HG02938 (cell line): ENCODE data around the gene TTLL9.

Source experiments
- ATAC-seq: cut with Tn5 transposase; IDR thresholded peaks from one replicate; pipeline ENCODE4 v1.9.1; 2021; ENCODE audit warnings: mild to moderate bottlenecking, moderate library complexity; ENCODE audit not compliant: unreplicated experiment

Gene TTLL9

GRCh38 chr20:31836853-31837608 lies 33.4 kb upstream of the TTLL9 start:
- no peak for ATAC-seq

- ATAC-seq: no peak
These were observed 32.5 kb upstream of the TTLL9 start for GRCh38 chr20:31837896-31838397.

DNA sequence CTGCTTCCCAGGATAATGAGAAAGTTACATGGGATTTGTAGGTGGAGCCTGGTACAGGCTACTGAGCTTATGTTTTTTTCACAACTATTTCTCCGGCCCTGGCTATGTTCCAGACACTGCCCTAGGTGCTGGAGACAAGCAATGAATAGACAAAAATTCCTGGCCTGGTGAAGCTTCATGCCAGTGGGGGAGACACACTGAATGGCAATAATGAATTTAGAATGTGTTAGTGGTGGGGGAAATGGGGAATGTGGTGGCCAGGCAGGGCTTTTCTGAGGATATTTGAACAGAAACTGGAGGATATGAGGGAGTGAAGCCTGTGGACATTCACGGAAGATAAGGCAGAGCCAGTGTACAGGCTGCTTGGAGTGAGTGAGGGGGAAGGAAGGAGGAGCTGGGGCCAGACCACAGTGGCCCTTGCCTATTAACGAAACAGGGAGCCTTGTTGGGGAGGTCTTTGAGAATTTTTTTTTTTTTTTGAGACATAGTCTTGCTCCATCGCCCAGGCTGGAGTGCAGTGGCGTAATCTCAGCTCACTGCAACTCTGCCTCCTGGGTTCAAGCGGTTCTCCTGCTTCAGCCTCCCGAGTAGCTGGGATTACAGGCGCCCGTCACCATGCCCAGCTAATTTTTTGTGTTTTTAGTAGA lies 31.7 kb upstream of the TTLL9 start:
- no peak for ATAC-seq

- ATAC-seq: no peak
These were observed 30.5 kb upstream of the TTLL9 start for GRCh38 chr20:31839782-31840487.

DNA sequence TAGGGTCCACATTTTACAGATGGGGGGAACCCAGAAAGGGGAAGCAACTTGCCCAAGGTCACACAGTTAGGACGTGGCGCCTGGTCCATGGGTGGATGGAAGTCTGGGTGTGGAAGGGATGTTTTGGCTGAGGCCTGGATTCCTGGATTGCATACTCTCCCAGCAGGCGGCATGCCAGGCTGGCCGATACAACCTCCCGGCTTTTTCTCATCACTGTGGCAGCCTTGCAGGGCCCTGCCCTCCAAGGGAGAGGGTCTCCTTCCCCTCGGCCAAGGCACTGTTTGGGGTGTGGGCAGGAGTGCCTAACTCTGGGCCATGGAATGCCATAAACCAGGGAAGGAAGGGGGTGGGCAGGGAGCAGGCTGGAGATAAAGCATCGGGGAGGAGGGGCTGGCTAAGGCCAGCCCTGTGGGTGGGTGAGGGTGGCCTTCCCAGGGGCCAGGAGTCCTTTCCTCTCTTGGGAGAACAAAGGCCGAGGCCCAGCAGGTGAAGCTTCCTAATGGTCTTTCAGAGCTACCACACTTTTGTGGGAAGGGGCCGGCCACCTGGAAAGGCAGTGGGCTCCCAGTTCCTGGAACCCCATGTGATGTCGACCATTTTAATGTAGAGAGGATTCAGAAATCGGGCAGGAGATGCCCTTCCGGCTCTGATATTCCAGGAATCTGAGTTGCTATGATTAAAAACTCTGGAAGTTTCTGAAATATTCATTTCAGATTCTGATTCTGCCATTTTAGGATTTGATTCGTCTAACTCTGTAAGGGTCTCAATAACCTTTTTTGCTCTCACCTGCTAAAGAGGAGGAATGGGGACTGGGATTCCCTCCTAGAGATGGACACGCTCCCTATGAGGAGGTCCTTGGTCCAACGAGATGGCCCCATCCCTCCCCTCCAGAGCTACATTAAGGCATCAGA lies 29.3 kb upstream of the TTLL9 start:
- ATAC-seq: no peak

GRCh38 chr20:31841928-31842327 lies 28.5 kb upstream of the TTLL9 start:
- ATAC-seq: no peak

- no peak for ATAC-seq
These were observed 27.8 kb upstream of the TTLL9 start for GRCh38 chr20:31842471-31843157.

GRCh38 chr20:31843288-31843687 lies 27.1 kb upstream of the TTLL9 start:
- no peak for ATAC-seq

GRCh38 chr20:31843881-31844280 lies 26.6 kb upstream of the TTLL9 start:
- ATAC-seq: no peak

DNA sequence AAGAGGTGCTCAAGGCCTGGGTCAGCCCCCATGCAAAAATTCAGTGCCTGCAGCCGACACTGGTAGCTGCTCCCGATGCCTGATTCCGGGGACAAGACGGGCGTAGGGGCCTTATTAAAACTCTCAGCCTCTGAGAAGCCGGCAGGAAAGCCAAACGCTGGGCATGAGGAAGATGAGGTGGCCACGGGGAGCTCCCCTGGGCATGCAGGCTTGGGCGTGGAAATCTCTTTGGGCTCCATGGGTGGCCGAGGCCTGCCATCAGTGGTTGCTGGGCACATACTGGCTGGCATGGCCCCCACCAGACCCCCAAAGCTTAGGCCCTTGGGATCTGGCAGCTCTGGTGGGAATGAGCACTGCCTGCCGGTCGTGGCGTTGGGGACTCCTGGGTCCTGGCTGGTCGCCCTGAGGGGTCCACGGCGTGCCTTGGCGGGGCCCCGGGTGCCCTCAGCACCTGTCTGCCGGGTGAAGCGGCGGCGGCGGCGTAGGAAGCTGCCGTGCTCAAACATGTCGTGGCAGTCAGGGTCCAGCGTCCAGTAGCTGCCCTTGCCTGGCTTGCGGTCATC lies 25.6 kb upstream of the TTLL9 start:
- no peak for ATAC-seq

DNA sequence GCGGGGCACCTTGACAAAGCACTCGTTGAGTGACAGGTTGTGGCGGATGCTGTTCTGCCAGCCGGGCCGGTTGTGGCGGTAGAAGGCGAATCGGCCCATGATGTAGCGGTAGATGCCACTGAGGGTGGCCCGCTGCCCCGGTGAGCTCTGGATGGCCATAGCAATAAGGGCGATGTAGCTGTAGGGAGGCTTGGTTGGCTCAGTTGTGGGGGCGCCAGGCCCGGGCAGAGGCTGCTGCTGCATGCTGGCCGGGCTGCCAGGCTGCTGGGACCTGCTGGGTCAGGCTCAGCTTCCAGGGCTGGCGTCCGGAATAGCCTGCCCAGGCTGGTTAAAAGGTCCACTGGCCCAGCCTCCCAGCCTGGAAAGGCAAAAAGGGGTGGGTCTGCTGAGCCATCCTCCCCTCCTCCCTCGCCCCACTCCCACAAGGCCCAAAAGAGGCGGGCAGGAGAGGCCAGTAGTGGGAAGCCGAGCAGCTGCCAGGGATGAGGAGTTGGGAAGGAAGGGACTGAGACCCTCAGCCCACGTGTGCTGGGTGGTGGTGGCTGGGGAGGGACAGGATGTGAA lies 25.1 kb upstream of the TTLL9 start, which contains the start of gene FOXS1:
Gene FOXS1 (minus strand): TSS at position 305 of the 564 bp plus-strand sequence. CDS start 62 bp downstream, at position 243.
- ATAC-seq: no peak

DNA sequence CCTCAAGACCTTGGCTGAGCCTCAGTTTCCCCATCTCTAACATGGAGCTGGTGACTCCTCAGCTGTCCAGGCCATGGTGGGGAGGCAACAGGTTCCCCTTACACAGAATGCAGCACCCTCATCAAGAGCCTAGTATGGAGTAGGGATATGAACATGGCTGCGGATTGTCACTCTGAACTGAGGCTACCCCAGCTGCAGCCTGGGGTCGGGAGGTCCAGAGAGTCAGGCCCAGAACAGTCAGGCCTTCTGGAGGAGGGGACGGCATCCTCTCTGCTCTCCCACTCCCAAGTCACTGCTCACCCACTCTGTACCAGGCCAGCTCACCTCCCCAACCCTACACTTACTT lies 23.7 kb upstream of the TTLL9 start:
- no peak for ATAC-seq

DNA sequence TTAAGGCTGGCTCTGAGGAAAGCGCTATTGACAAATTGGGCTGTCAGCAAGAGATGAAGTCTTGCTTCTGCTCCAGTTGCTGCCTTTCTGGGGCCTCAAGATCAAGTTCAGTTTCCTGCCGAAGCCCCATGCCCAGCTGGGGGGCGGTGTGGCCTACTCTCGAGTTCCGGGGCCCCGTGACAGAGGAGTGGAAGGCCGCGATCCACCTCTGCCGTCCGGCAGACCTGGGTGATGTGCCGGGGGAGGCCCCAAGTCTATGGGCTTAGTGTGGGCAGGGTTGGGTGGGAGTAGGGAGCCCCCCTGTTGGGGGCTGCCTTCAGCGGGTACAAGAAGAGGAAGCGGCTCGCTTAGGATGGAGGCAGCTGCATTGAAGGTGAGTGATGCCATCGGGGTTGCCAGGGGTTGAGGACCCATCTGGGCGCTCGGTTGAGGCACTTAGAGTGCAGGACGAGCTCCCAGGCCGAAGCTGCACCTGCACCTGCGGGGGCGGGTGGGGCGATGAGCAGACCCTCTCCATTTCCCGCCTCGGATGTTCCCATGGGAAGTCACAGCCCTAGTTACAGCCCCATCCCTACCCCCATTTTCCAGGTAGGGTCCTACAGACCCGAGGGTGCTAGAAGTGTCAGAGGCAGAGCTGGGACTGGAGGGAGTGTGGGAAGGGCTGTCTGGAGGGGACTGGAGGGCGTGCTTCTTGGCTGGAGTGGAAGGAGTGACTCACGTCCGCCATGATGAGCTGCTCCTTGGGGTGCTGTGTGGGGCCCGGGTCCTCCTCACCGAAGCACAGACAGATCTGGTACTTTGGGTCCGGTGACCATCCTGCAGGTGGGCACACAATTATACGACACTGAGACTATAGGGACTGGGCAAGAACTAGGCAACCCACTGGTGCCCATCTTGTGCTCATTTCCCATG lies 22.1 kb upstream of the TTLL9 start:
- no peak for ATAC-seq

- ATAC-seq: no peak
These were observed 21.0 kb upstream of the TTLL9 start for GRCh38 chr20:31849306-31849930.

DNA sequence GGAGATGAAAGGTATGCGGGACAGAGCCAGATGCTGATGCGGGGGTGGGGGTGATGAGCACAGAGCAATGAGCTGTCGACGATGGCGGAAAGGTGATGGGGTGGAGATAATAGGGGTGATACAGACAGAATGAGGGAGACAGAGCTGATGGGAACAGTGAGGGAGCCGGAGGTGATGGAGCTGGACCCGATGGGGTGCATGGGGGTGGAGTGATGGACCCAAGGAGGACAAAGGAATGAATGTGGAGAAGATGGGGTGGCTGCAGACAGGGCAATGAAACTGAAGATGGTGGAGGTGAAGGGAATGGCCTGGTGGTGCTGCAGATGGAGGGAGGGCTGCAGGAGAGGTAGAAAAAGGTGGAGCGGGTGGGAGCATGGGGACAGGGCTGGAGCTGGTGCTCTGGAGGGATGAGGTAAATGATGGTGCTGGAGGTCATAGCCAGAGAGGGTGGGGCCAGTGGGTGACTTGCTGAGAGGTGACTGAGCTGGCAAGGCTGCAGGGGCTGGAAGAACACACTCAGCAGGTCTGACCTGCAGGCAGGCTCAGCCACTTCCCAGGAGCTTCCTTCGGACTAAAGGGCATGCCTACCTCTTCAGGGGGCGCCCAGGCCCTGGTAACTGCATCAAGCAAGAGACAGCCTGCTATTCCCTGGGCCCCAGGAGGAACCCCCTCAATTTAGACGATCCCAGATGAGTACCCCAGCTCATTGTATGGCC lies 19.0 kb upstream of the TTLL9 start:
- no peak for ATAC-seq

DNA sequence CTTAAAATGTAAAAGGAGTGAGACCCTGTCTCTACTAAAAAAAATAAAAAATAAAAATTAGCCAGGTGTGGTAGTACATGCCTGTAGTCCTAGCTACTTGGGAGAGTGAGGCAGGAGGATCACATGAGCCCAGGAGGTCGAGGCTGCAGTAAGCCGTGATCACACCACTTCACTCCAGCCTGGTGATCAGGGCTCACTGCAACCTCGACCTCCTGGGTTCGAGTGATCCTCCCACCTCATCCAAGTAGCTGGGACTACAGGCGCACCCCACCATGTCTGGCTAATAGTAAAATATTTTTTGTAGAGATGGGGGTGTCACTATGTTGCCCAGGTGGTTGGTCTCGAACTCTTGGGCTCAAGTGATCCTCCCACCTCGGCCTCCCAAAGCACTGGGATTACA lies 17.0 kb upstream of the TTLL9 start:
- ATAC-seq: no peak

DNA sequence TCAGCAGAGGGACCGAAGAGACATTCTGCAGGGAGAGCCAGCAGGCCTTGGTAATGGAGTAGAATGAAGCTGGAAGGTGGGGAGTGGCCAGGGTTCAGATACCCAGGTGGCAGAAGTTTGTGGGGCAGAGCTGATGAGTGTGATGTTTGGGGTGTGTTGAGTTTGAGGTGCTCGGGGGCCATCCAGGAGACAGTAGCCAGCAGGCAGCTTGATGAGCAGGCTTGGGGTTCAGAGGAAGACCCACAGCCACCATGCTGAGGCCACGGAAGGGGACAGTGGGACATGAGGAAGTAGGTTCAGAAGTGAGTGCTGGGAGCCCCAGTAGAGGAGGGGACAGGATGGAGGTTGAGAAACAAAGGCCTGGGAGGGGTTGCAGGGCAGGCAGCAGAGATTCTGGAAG lies 13.9 kb upstream of the TTLL9 start:
- no peak for ATAC-seq
